Suprapubic skin (tissue), 4 donors: ENCODE measurements around the gene RAB17.

ENCODE experiments used
- CTCF ChIP-seq, 2 donors: fragments of 200-600 bp in 1 of 2; fragments of 450-650 bp in 1 of 2; sonication (generic) in 1 of 2; IDR thresholded peaks; one replicate each; pipeline ENCODE4 v1.5.1; 2016 to 2019; ENCODE audit warnings: antibody characterized with exemption in 2 of 2, mild to moderate bottlenecking in 1 of 2, moderate library complexity in 1 of 2
- POLR2A ChIP-seq, 2 donors: fragments of 450-650 bp; IDR thresholded peaks; one replicate each; pipeline ENCODE4 v1.6.1; 2017; ENCODE audit warnings: antibody characterized with exemption in 2 of 2, mild to moderate bottlenecking in 2 of 2, moderate library complexity in 2 of 2
- POLR2AphosphoS5 ChIP-seq, 3 donors: sonication (generic); formaldehyde crosslinking; IDR thresholded peaks; one replicate each; pipeline ENCODE4 v1.6.1; 2017; ENCODE audit warnings: antibody characterized with exemption in 3 of 3

DNA sequence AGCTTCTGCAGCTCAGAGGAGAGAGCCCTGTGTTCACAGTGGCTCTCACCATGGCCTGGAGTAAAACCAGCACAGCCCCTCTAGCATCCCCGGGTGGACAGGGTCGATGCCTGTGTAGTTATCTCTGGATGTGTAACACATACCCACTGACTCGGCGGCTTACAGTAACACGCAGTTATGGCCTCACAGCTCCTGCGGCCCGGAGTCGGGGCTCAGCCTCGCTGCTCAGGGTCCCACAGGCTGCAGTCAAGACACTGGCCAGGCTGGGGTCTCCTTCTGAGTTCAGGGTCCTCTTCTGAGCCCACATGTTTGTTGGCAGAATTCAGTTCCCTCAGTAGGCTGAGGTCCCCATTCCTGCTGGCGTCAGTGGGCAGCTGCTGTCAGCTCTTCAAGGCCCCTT lies 2.5 kb upstream of the RAB17 start:
- TF ChIP-seq POLR2AphosphoS5 (IDR thresholded peaks at IDR 0.05), result no peak
- no peak for TF ChIP-seq CTCF (IDR thresholded peaks at IDR 0.05)
- TF ChIP-seq POLR2A (IDR thresholded peaks at IDR 0.05), result no peak
